C4-2B (cell line): ENCODE data around the gene ORM2.

Experiments used
- CTCF ChIP-seq: fragments of 450-650 bp; conservative IDR thresholded peaks from 2 replicates; pipeline ENCODE4 v1.5.1; 2017; ENCODE audit warnings: mild to moderate bottlenecking
- ZFX ChIP-seq: fragments of 450-650 bp; IDR thresholded peaks from 2 replicates; pipeline ENCODE4 v1.6.1; 2017

- no peak for TF ChIP-seq CTCF
- no peak for TF ChIP-seq ZFX
Observed at GRCh38 chr9:114359801-114360200, 30.1 kb downstream of the ORM2 start.
